OCI-M2 (cell line): ENCODE results near the gene TGFBR3.

Source experiments
- DNase-seq: peaks from one replicate; lab custom pipeline; 2025; ENCODE audit not compliant: unreplicated experiment; lab: John Stamatoyannopoulos, UW

The TGFBR3 gene

DNA sequence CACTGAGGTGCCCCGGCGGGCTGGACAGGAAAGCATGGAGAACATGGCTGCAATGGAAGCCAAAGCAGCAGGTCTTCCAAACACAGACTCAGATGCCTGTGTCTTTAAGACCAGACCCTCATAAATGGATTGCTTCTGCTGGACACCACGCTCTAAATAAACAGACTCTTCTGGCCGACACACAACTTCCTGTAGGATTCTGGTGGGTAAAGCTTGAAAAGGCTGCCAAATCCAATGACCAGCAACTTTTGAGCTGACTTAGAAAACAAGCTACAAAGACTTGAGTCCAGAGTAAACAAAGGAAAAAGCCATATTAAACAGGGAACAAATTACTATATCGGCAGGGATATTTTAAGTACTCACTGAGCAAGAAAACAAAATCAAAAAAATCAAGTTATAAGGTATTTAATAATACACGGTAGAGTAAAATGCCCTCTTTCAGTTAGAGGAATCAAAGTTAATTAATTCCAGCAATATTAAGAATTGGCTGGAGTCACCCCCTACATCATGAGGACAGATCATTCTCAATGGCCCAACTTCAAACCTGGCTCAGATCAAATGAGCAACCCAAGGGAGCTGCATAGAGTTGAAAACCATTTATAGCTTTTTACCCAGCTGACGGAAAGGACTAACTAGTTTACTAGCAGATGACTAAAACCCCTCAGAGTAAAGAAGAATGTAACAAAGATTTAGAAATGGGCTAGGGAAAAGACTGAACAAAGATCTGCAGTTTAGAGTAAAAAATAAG, 102.4 kb downstream of the TGFBR3 start:
- DNase-seq = no peak

DNA sequence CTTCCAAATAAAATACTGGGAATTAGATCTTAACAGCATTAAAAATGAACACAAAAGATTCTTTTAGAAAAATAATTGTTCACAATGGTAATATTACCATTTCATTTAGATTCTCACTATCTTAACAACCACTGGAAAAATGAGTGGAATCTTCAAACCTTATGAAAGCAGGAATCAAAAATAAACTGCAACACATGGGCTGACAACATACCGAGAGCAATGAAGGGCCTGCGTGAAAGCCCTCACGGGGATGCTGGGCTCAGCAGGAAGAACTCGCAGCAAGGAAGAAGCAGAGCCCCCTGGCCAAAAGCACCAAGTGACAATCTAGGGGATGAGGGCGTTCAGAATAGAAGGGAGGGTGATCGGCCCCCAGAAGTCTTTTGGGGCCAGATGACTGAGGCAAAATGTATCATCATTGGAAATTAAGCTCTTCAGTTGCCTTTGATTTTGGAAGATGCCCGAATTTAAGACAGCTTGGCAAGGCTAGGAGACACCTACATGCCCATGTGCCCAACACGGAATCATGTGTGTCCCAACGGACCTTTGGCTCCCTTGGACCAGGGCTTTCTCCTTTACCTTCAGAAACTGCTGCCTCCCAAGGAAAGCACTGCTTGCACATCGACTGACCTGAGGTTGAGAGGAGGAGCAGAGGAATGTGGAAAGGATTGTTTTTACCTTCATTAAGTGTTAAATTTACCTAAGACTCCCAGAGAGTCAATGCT, 103.9 kb downstream of the TGFBR3 start:
- no peak for DNase-seq

DNA sequence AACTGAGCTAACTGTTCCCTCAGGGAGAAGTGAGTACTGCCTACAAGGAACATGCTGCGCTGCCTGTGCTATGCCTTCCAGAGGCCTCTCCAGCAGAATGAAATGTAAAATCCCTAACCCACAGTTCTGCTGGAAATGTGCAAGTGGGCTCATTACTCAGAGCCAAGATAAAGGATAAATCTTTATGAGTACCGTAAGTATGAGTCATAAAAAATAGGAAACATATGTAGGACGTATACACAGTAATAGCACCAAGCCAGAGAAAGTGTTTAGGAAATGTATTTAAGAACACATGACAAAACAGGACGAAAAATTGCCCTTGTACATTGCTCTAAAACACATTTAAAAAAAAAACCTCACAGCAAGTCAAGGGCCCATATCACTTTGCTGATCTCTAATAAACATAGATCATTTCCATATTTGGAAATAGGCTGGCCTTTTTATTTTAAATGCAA, 104.6 kb downstream of the TGFBR3 start:
- no peak for DNase-seq

DNA sequence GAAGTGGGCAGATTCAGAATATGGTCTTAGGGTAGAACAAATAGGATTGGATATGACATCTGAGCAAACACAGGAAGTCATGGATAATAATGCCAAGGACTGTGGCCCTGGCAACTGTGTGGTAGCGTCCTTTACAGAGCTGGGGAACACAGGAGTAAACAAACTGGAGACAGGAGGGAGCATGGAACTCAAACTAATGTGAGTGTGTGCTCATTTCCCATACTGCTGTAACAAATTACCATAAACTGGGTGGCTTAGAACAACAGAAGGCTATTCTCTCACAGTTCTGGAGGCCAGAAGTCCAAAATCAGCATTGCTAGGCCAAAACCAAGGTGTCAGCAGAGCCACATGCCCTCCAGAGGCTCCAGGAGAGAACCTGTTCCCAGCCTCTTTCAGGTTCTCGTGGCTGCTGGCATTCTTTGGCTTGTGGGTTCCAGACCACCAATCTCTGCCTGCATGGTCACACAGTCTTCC, 106.4 kb downstream of the TGFBR3 start:
- no peak for DNase-seq

DNA sequence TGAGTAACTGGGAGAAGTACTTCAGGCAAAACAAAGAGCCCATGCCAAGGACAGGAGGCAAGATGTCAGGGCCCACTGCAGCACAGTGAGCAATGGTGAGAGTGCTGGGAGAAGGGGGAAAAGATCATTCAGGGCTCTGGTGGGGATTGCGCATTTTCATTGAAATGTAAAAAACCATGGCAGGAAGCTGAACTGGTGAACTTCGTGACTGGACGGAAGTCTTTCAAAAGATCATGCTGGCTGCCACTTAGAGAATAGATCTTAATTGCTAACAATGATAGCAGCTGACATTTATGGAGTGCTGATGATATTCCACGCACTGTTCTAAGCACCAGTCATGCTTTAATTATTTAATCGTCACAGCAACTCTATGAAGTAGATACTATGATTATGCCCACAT, 107.0 kb downstream of the TGFBR3 start:
- DNase-seq = no peak

DNA sequence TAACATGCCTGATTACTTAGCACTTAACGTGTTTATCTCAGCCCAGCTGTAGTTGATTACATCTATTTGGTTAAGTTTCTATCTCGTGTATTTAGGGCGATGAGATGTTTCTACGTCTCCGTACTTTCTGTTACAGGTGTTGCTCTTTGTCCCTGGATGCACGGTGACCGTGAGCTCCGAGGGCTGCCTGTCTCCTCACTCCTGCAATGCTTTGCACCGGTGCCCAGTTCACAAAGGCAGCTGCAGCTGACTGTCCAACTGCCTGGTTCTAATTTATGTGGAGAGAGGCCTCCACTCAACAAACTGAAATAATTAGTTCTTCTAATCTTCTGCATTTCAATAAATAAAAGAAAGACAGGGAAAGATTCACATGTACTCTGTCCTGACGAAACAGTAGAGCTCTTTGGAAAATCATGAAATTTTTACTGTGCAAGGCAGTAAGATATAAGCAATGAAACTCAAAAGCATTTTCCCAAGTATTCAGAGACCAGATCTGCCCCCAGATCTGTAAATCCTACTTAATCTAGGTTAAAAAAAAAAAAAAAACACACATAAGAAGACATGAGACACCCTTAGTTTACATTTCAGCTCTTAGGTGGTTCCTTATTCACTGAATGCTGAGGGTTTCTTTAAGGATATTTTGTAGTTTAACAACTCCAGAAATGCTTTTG, 108.2 kb downstream of the TGFBR3 start:
- DNase-seq = no peak

DNA sequence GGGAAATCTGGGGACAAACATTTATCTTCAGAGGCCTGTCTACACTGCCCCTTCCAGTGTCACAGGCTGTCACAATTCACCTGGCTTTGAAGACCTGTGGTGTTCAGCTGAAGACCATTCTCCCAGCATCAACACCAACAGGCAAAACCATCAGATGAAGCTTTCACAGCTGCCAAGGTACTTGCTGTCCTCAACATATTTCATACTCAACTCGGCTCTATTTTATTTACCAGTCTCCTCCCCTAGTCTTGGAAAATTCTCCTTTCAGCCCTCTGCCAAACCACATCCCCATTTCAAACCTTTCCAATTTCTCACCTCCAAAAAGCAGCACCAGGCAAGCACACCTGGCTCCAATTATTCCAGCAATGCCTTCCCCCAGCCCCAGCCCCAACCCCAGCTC, 108.8 kb downstream of the TGFBR3 start:
- DNase-seq = no peak

DNA sequence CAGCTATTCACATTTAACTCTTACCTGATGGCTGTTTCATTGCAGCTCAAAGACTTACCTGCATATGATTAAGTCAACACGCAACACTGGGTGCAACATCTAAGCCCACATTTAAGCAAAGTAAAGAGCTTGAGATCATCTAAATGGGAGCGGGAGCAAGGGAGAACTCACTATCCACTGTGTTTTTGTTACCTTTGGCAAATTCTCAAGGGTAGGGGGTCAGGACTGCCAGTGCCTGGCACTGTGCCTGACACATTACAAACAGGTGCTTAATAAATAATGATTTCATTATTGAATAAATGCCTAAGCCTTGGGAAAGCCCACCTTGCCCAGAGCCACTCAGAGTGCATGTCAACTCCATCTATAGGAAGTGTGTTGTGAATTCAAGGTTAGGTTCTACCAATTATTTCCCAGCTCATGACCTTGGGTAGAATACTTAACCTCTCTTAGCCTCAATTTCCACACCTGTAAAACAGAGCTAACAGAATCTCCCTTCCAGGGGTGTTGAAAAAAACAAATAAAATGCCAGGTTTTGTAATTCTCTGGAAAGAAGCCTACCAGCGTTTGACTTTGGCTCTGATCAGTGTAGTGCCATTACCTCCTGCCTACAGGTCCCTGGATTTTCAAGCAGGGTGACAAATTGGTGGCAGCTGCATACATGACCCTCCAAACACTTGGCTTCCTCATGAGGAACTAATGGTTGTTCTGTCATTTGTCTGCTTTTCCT, 109.7 kb downstream of the TGFBR3 start:
- DNase-seq = no peak

DNA sequence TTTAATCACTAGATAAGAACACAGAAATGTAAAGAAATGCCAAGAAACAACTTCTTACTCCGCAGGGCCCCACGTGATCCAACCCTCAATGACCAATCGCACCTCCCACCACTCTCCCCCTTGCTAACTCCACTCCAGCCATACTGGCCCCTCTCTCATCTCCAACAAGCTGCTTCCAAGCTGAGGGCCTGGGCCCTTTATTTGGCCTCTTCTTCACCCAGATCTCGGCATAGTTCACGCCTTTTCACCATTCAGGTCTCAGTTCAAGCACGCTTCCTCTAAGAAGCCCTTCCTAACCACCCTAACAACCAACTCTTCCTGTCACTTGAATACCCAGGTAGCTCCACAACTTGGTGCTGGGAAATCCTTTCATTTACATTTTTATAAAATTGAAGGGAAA, 110.7 kb downstream of the TGFBR3 start:
- no peak for DNase-seq

DNA sequence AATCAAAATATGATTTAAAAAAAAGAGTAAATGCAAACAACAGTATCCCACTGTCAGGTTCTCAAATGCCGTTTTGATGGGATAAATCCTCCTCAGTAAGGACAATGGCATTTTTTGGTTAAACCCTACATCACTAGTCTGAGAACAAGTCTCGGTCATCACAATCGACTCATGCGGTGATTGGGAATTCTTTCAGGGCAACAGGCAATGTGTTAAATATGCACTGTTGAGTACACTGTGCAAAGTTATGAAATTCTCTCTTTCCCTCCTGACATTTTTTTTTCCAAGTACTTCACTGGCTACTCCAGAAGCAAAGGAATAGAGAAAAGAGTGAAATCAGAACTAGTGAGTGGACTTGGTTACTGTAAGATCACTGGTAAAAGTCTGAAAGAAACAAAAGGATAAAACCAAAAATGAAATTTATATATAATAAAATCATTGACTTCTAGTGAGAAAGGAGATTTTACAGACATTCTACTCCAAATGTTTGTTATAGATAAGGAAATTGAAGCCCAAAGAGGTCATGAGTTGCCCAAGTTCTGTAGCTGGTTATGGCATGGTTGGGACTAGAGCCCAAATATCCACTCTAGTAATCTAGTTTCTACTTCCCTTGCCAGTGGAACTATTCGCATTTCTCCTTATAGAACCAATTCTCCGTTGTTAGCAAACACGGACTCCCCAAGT, 111.3 kb downstream of the TGFBR3 start:
- DNase-seq = no peak

DNA sequence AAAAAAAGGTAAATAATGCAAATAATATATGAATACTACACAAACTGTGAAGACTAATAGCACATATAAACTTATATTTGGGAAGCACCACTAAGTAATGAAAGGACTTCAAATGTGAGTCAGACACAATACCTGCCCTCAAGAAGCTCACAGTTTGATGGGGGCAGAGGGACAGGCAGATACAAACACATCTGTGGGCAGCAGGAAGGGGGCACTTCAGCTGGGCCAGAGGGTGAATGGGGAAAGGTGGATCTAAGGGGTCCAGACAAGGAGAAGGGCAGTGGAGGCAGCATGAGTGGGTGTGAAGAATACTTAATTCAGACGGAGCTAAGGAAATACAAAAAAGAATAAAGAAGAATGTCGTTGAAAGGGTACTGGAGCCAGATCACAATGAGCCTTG, 114.2 kb downstream of the TGFBR3 start:
- DNase-seq = no peak

DNA sequence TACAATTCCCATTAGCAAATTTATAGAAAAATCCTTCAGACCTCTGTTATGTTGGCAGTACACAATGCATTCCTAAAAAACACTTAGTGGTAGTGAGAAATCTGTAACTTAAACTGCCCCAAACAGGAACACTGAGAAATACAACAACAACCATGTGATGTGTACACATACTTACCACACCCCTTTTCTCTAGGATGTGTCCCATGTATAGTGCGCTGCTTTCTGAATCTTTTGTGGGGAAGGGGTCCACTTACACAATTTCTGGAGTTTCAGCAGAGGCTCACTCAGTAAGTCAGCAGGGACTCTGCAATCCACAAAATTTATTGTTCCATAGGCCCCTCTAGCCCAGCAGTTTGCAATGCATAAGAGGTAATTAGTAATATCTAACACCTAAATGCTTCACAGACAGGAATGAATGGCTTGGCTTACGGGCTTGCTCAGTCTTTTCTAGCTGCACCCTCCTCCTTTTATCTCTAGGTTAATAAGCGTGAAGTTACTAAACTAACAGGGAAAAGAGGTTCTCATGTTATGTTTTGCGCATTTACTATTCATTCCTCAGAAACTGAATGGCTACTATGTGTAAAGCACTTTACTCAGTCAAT, 115.2 kb downstream of the TGFBR3 start:
- no peak for DNase-seq

DNA sequence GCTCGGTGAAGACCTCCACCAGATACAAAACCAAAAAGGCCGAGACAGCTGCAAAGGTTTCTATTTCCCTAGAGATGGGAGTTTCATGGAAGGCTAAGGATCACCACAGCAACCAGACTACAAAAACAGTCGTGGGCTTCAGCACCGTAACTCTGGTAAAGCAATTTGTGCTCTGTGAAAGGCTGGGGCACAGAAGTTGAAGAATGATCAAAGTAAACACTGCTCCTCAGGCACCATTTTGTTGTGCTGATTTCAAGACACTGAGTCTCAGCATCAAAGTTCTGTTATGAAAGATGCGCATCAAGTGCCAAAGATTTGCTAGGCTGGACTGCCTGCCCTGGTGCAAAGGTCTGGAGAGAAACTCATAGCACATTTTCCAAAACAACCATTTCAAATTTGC, 116.2 kb downstream of the TGFBR3 start:
- DNase-seq = no peak

DNA sequence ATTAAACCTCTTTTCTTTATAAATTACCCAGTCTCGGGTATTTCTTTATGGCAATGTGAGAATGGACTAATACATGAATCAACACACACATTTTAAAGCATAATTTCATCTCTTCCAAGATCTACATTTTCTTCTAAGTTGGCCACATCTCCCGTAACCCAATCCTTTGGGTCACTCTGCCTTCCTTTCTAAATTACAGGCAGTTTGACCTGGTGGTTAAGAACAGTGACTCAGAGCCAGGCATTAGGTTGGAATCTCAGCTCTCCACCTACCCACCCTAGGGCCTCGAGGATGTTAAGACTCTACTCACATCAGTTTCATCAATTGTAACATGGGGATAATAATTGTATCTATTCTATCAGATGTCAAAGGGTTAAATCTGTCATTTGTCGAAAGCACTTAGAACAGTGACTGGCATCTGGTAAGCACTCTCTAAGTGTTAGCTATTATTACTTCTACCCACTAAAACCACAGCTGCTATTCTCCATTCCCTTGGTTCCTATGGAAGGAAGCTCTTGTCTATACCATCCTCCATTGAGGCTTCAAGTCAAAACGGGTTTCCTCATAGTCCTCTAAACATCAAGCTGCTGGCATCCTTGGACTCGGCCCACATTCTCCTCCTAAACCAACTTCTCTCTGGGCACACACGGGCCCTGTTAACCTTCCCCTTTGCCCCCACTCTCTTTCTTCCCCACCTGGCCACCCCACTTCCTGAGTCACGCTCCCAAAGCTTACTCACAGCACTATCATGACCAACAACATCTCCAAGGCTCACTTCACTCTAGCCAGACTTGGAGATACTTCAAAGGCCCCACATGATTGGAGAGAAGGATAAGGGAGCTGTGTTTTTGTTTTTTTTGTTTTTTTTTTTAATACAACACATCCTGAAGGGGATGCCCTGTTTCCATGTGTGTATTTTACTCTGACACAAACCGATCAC, 116.9 kb downstream of the TGFBR3 start:
- DNase-seq = no peak

DNA sequence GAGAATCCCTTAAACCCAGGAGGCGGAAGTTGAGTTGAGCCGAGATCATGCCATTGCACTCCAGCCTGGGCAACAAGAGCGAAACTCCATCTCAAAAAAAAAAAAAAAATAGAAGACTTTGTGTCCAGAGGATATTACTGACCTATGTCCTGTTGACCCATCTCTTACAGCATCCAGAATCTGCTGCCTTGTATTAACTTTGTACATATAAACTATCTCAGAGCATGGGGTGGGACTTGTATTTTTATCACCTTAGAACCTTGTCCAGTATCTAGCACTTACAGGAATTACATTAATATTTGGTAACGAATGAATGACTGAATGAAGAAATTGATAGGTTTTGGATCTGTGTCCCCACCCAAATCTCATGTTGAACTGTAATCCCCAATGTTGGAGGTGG, 117.8 kb downstream of the TGFBR3 start:
- no peak for DNase-seq

DNA sequence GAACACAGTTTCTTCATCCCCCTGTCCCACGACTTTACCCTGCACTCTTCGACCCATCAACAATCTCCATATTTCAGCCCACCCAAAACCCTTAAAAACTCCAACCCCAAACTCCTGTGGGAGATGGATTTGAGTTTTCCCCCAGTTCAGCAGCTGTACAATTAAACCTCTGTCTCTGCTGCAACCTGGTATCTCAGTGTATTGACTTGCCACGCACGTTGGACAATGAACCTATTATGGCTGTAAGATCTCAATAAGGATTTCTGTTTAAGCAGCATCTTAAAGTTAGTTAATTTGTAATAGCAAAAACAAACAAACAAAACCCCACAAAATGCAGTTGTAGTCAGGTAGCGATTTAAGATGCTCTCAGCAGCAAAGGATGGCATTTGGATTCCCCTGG, 119.1 kb downstream of the TGFBR3 start:
- no peak for DNase-seq

DNA sequence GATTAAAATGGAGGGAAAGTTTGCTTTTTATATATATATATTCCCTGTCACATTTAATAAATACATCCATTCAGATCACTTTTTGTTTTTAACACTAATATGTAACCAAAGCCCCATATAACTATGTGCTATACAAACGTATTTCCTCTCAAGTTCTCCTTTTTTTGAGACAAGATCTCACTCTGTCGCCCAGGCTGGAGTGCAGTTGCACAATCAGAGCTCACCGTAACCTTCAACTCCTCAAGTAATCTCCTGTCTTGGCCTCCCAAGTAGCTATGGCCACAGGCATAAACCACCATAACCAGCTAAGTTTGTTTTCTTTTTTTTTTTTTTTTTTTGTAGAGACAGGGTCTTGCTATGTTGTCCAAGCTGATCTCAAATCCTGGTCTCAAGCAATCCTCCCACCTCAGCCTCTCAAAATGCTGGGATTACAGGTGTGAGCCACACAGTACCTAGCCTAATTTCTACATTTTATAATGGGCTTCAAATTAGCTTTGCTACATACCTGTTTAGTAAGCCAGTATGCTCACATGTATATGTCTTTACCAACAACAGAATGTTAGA, 120.0 kb downstream of the TGFBR3 start:
- DNase-seq = no peak

DNA sequence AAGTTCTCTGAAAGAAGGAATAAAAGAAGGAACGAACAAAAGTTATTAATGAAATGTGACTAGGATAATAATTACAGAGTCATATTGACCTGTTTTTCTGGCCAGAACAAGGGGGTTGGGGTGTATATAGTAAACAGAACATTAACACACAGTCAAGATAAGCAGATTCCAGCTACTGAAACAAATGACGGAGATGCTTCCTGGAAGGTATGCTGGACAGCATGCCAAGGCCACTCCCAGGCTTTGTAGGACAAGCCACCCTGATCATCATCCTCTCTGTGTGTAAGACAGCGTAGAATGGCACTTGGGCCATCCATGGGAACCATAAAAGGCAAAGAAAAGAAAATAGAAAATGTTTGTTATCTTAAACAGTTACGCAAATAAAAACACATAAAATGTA, 120.7 kb downstream of the TGFBR3 start:
- DNase-seq = no peak
